T-helper 1 cell (primary cell): ENCODE results near the gene KRTAP29-1.
A peak's percentile ranks its signal among the peaks of the same experiment; 100 is the strongest.
"Not testable (repeated sequence)": the region's sequence is repeated elsewhere in the genome, so short reads cannot be mapped to it uniquely, and the experiment has no call there.

Source experiments
- DNase-seq, 5 donors: peaks; one replicate each; pipeline ENCODE4 v3.0.0-alpha.2; 2012 to 2020
- total RNA-seq, 4 donors: gene quantifications; one replicate each; lab custom pipeline; 2026; lab: John Stamatoyannopoulos, UW

KRTAP29-1 gene, protein sequence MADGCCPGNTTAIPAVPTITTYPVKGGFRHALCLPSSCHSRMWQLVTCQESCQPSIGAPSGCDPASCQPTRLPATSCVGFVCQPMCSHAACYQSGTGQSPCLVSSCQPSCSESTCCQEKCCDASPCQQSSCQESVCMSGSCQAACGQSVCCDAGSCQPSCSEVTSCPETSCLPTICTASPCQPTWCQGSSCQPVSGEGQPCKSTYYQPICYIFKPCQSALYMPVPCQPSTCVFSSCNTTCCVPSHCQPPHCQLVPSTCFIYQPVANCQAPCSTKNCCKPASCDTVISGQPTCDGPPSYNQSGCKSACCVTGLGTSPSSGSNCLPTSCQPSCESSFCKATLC
- total RNA-seq, result 0 to 0.15 (median 0.14) reads per million in 4 donors

DNA sequence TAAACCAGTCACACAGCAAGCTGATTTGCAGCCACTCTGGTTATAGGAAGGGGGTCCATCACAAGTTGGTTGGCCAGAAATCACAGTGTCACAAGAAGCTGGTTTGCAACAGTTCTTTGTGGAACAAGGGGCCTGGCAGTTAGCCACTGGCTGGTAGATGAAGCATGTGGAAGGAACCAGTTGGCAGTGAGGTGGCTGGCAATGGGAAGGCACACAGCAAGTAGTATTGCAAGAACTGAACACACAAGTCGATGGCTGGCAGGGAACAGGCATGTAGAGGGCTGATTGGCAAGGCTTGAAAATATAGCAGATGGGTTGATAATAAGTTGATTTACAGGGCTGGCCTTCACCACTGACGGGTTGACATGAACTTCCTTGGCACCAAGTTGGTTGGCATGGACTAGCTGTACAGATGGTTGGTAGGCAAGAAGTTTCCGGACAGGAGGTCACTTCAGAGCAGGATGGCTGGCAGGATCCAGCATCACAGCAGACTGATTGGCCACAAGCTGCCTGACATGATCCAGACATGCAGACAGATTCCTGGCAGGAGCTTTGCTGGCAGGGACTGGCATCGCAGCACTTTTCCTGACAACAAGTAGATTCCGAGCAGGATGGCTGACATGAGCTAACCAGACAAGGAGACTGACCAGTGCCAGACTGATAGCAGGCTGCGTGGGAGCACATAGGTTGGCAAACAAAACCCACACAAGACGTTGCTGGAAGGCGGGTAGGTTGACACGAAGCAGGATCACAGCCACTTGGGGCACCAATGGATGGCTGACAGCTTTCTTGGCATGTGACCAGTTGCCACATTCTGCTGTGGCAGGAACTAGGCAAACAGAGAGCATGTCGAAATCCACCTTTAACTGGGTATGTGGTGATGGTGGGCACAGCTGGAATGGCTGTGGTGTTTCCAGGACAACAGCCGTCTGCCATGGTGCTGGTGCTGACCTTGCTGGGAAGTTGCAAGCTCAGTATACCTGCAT lies at the start of gene KRTAP29-1:
Gene KRTAP29-1 (minus strand): TSS at position 936 of the 986 bp plus-strand sequence. CDS start 0 bp downstream, at position 936.
- DNase-seq, result no peak

DNA sequence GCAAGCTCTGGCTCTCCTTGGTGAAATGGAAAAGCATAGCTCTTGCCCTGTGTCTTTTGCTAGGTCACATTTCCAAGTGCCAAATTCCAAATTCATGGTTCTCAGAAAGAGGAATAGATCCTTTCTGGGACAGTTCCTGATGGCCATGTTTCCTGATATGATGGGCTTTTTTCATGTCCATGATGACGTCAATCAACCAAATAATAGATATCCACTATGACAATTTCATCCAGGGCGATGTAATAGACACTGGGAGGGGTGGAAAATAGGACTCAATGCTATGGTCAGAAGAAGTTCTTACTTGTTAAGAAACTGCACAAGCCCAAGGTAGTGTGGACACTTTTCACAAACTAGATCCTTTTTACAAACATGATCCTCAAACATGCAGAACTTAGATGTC lies 48.5 kb upstream of the KRTAP29-1 start:
- no peak for DNase-seq

DNA sequence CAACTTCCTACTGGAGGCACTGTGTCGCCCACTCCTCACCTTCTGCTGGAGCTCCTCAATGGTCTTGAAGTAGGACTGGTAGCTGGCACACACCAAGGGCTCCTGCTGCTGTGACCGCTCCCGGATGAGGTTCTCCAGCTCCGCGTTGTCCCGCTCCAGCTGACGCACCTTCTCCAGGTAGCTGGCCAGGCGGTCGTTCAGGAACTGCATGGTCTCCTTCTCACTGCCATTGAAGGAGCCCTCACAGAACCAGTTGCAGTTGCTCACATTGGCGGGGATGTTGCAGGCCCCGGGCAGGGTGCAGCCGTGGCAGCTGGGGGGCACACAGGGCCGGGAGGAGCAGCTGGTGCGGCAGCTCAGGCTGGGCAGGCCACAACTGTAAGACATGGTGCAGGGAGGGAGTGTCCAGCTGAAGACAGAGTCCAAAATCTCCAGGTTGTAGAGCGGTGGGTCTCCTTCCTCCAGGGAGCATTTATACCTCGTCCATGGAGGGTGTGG lies 47.8 kb upstream of the KRTAP29-1 start, which contains the start of gene KRT33A:
Gene KRT33A (minus strand): TSS at position 448 of the 498 bp plus-strand sequence. CDS start 61 bp downstream, at position 387.
- not testable (repeated sequence) for DNase-seq

DNA sequence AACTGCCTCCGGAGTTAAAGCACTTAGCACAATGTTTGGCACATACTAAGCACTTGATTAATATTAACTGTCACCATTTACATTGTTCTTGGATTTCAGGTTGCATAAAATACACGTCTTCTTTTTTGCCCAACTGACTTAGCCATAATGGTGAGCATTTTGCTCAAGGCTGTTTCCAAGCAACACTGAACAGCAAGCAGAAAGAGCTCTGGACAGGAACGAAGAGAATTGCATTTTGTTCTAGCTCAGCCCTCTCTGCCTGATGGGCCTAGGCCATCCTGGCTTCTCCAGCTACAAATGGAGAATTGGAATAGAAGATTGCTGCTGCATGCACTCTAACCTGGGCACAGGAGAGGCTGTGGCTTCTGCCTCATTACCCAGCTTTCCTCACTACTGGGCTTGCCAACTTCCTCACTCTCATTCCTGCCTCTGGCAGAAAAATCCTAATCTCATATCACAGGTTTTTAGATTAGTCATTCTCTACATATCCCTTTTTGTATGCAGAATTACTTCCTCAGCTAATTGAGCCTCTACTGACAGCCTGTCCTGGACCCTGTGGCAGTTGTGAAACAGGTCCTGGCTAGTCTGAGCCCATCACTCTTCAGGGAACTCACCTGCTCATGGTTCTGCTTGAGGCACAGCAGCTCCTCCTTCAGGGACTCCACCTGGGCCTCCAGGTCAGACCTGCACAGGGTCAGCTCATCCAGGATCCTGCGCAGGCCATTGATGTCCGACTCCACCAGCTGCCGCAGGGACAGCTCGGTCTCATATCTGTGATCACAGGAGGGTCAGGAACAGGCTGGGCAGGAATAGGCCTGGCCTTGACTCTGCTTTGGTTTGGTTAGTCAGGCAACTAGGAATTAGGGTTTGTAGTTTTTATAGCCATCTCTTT lies 45.5 kb upstream of the KRTAP29-1 start:
- DNase-seq, result no peak

DNA sequence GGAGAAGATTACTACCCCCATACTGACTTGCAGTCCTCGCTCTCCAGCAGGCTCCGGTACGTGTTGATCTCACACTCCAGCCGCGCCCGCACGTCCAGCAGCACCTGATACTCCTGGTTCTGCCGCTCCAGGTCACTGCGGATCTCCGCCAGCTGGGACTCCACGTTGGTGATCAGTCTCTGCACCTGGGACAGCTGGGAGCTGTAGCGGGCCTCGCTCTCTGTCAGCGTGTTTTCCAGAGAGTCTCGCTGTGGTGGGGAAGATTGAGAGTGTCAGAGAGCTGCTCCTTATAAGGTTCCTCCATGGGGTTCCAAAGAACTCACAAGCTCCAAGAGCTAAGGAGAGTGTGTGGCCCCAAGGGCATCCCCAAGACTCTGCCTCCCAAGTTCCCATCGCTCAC lies 43.8 kb upstream of the KRTAP29-1 start:
- DNase-seq, result not testable (repeated sequence)

DNA sequence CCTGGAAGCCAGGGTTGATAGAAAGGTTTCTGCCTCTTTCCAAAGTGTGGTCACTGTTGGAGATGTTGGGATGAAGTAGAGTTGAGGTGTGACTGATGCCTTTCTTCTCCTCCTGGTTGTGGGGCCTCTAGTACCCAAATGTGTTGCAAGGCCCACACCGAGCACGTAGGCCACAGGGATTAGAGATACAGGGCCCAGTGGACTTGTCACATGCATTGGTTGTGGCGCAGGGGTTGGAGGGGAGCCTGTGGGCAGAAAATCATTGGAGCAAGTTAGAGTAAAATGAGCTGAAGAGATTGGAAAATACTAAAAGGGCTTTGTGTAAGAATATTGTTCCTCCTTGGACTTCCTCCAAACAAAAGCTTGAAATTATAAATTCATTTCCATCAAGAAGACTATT lies 43.3 kb upstream of the KRTAP29-1 start:
- no peak for DNase-seq

DNA sequence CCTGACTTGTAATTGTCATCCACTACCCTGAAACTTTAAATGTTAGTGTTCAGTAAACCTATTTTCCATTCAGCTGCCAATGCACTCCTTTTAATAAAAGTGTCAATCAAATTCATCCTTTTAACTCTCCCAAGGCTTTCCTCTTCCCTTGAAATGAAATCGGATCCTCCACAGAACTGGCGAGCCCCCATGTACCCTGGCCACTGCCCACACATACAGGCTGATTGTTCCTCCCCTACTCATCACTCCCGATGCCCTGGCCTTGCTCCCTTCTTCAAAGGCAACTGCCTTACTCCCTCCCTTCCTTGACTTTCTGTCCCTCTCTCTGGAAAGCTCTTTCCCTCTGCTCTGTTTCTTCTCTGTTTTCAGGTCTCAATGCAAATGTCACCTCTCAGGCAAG lies 40.4 kb upstream of the KRTAP29-1 start:
- no peak for DNase-seq

DNA sequence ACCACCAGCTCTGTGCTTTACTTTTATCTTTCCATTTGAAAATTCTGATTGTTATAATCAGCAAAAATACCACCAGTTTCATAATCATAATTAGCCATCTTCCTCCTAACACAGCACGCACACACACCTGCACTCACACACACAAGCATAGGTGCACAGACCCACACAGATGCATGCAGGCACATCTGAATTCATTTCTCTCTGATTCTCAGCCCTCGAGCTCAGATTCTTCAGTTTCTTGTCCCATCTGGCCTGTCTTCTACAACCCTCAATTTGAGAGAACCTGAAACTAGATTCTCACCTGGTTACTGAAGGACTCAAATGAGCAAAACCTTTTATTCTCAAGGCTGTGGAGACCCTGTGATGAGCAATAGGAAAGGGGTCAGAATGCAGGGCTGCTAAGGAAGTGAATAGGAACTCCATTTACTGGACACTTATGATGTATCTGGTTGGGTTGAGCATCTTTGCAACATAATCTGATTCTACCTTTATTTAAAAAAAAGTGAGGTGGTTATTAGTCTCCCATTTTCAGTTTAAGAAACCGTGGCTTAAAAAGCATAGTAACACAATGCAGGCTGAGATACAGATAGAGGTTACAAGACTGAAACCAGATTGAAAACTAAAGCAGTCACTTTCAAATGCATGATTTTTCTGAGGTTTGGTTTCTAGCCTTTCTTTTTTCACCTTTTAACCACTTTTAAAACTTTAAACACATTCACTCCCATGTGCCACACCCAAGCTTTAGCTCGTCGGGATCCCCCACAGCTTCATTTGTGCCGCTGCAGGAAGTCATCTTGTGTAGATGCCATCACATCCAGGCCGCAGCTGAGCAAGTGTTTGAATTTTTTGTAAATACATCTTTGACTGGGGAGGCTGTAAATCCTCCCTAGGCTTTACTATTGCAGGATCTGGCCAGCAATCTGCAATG lies 38.5 kb upstream of the KRTAP29-1 start:
- DNase-seq, result peak in 3 of 5 donors; percentile 39 to 75 (median 48)

DNA sequence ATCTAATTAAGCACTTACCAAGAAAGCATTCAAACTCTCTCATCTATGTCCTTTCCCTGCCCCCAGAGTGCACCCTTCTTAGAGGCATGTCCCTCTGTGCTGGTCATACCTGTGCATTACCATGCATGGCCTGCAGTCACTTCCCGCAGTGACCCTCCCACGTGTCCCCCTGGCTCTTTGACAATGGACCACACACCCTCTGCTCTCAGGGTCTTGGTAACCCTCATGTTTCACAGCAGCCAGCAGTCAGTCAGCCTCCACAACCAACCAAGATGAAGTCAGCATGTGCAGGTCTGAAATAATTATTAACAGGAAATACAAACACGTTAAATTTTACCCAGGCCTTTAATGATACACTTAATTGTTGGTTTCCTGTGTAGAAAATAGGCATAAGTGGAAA lies 37.8 kb upstream of the KRTAP29-1 start:
- no peak for DNase-seq

DNA sequence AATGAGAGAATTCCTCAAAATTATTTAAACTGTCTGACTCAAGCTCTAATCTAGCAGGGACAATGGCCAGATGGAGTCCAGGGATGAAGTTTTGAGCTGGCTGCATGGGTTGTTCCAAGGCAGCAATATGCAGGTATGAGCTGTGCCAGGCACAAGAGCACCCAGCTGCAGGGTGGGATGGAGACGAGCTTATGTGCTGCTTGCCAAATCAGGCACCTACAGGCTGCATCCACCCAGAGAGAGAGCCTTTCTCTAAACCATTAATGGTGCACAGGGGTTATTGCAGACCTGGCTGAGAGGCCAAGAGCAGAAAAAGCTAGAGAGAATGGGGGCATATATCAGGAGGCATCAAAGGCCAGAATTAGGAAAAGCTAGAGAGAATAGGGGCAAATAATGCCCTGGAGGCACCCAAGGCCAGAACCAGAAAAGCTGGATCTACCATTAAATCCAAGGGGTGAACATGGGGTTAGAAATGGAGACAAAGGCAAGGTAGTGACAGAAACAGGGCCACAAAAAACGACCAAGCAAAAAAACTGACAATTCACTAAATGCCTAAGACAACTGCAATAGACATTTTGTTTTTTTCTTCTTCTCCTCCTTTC lies 37.0 kb upstream of the KRTAP29-1 start:
- DNase-seq, result no peak

DNA sequence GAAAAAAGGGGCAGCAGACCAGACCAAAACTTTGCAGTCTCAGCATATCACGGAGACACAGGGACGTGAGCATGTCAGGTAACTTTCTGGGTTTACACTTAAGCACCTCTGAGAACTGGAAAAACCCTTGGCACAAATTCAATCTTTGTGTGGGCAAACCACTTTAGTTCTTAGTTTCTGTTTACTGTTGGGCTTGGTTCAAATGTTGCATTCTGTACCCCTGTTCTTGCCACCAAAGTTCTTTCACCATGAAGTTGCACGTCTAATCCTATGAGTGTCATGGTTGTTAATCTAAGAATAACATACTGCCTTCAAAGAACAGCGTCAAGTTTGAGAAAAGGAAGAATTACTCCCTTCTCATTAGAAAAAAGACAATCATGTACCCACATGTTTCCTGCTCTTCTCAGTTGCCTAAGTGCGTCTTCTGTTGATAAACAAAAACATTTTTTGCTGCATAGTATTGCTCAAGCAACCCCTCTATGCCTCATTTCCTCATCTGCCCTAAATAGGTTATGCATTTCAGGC lies 36.4 kb upstream of the KRTAP29-1 start:
- peak in 4 of 5 donors; percentile 35 to 70 (median 42) for DNase-seq

DNA sequence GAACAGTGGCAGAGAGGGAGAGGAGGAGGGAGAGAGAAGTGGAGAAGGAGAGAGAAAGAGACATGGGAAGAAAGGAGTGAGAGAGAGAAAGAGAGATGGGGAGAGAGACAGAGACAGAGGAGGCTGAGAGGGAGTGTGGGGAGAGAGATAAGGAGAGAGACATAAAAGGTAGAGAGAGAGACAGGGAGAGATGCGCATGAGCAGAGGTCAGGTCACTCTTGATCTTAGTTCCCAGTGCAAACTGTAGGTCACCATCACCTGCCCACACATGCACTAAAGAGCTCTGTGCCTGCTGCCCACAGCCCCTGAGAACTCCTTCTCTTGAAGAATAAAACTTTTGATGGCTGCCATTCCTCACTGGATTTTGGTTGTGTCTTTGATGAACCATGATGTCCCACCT lies 33.1 kb upstream of the KRTAP29-1 start:
- no peak for DNase-seq

DNA sequence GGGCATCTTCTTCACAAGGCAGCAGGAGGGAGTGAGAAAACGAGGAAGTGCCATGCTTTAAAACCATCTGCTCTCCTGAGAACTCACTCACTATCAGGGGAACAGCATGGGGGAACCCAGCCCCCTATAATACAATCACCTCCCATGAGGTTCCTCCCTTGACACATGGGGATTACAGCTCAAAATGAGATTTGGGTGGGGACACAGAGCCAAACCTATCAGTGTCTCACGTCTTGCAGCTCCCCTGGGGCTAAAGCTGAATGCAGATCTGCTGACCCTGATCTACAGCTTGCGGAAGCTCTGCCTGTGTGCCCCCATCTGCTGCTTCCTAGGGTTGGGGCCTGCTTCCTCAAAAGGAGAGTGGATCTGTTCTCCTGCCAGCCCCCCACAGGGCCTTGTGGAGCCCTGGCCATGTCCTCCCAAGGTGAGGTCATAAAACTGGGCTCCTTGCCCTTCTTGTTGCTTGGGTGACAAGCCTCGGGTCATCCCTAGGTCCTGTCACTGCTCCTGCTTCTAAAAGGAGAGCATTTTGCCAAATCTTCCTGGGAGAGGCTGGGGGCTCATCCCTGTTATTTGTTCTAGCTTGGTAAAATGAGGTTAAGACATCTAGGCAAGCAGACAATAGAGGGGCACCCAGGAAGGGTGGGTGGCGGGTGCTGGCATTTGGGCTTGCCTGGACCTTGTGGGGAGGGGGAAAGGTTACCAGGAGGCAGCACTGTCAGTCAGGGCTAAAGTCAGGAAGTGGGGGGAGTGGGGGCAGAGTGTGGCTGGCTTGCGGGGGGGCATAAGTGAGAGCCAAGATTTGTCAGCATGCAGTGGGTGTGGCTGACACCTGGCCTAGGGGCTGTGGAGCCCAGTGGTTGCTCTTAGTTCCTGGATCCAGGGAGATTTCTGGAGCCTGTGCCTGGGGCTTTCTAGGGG lies 32.0 kb upstream of the KRTAP29-1 start:
- no peak for DNase-seq

DNA sequence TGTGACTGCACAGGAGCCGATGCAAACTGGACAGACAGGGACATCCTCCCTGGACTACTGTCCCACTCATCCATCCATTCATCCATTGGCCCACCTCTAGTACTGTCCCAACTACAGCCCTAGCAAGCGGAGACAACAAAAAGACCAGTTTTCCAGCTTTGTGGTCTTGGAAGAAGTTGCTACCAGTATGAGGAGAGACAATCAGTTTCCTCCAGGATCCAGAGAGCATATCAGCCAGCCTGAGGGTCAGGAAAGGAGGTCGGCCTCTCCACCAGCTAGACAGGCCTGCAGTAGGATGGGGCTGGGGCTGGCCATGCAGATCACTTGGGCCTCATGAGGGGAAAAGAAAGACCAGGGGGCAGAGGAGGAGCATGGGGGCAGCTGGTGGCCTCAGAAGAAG lies 31.2 kb upstream of the KRTAP29-1 start:
- DNase-seq, result no peak

DNA sequence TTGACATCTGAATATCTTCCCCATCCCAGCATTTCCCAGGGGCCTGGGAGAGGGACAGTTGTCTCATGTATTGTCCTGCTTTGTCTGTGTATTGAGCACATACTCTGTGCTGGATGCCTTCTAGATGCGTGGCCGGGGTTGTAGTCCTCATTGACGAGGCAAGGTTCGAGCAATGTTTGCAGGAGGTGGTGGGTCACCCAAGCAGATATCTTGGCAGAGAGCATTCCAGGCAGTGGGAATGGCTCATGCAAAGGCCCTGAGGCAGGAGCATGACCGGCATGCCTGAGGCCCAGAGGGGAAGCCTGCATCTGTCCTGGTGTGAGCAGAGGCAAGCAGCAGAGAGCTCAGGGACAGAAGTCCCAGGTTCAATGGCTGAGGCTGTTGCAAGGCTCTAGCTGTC lies 30.4 kb upstream of the KRTAP29-1 start:
- DNase-seq, result no peak

DNA sequence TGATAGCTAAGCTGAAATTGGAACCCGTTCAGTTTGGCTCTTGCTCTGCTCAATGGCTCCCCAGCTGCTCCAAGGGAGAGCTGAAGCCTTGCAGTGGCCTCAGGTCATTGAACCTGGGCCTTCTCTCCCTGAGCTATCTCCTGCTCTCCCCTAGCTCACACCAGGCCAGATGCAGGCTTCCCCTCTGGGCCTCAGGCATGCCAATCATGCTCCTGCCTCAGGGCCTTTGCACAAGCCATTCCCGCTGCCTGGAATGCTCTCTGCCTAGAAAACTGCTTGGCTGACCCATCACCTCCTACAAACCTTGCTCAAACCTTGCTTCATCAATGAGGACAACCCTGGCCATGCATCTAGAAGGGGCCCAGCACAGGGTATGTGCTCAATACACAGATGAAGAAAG lies 29.6 kb upstream of the KRTAP29-1 start:
- no peak for DNase-seq

DNA sequence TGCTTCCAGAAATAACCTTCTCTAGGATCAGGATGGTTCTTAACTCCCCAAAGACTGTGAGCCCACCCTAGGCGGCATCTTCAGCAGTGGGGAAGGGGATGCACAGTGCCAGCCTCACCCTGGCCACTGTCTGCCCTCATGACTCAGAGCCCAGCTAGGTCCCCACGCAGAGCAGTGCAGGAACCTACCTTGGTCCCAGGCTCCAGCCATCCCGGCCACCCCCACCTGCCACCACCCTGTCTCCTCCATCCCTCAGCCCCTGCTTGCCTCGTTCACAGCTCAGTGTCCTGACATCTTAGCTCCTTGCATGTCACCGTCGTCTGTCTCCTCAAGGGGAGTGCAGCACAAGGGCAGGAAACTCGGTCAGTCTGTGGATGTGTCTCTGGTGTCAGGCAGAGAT lies 29.0 kb upstream of the KRTAP29-1 start:
- DNase-seq, result no peak

DNA sequence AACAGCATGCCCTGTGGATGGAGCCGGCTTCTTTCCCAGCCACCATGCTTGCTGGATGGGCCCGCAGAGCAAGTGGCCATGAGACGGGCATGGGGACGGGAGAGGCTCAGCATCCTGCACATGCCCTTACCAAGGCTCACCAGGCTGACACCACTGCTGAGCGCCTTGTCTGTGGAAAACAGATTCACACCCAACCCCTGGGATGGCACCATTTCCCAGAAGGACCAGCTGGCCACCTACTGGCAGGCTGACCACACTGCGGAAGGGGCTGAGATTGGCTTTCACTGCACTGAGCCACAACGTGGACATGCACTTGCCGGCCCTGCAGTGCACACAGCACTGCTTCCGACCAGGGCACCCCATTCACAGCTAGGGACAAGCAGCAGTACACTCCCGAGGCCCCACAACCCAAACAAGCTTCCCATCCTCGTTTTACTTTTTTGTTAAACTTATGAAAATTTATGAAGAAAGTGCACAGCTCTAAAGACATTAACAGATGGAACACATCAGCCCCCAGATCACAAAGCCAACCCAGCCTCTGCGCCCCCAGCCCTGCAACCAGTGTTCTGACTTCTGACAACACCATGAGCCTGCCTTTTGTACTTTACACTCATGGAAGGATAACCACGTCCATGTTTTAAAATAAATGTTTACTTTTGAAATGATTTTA lies 26.8 kb upstream of the KRTAP29-1 start:
- DNase-seq, result no peak

DNA sequence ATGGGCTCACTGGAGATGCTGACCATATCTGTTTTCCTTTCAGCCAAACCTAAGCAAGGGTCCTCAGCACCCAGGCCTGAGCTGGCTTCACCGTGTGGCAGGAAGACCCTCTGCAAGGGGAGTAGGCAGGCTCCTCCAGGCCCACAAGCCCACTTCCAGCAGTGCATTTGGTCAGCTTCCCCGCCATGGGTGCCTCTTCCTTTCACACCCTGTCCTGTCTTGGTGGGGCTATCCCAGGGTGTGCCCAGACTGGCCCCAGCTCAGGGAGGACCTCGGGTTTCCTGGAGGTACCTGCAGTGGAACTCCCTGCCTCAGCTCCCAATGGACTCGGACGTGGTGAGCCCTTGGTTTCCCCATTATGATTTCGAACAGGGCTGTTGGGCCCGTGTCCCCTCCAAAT lies 25.6 kb upstream of the KRTAP29-1 start:
- DNase-seq, result no peak
